ENCODE data around the gene RPS24.
"Not testable (repeated sequence)": the region's sequence is repeated elsewhere in the genome, so short reads cannot be mapped to it uniquely, and the experiment has no call there.

The RPS24 gene

DNA sequence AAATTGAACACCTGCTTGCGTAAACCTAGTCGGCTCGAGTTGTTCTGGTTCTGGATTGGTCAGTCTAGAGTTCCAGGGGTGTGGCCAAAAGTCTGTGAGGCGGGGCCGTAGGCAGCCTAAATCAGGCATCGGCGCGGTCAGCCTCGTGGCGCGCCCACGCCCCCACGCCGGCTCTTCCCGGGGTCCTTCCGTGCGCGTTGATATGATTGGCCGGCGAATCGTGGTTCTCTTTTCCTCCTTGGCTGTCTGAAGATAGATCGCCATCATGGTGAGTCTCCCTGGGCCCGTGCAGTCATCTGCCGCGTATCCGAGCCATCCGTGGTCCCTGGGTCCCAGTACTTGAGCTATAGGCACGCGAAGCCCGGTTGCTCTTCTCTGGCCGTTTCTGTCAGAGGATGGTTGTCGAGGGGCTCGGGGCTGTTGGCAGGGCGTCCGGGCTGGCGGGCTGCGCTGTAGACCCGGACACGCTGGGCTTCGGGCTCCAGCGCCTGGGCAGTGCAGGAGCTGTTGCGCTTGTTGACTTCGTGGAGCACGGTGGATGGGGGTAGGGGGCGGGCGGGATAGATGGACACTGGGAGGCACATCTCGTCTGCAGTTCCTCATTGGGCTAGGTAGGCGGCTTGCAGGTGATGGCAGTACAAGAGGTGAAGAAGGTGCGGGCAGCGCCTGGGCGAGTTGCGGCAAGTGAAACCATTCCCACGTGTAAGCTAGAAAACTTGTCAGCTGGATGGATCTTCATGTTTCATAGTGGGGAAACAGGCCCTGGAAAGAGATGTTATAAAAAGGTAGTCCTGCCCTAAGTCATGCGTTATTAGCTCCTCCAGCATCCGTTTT lies at the start of gene RPS24:
RPS24 (plus strand) TSS at position 227 of the 834 bp plus-strand sequence; CDS start at position 266, 39 bp downstream.
- DNase-seq (ENCODE audit: extremely low spot score) = peak; percentile 93
- TF ChIP-seq, protein P1, sequence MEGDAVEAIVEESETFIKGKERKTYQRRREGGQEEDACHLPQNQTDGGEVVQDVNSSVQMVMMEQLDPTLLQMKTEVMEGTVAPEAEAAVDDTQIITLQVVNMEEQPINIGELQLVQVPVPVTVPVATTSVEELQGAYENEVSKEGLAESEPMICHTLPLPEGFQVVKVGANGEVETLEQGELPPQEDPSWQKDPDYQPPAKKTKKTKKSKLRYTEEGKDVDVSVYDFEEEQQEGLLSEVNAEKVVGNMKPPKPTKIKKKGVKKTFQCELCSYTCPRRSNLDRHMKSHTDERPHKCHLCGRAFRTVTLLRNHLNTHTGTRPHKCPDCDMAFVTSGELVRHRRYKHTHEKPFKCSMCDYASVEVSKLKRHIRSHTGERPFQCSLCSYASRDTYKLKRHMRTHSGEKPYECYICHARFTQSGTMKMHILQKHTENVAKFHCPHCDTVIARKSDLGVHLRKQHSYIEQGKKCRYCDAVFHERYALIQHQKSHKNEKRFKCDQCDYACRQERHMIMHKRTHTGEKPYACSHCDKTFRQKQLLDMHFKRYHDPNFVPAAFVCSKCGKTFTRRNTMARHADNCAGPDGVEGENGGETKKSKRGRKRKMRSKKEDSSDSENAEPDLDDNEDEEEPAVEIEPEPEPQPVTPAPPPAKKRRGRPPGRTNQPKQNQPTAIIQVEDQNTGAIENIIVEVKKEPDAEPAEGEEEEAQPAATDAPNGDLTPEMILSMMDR (IDR thresholded peaks at IDR 0.05; ENCODE audit: control extremely low read depth, extremely low read depth, low read depth, missing control alignments) = no peak
- CTCF ChIA-PET = interaction anchor here (0.8 kb wide), 2 partner anchors 10 to 14 kb away, joined by 3 to 4 read pairs; no protein-coding TSS in a partner anchor
- POLR2A ChIA-PET = interaction anchor here (0.6 to 1.5 kb wide), 4 partner anchors 9 to 1289 kb away, joined by 3 to 6 read pairs (median 4); no protein-coding TSS in a partner anchor

DNA sequence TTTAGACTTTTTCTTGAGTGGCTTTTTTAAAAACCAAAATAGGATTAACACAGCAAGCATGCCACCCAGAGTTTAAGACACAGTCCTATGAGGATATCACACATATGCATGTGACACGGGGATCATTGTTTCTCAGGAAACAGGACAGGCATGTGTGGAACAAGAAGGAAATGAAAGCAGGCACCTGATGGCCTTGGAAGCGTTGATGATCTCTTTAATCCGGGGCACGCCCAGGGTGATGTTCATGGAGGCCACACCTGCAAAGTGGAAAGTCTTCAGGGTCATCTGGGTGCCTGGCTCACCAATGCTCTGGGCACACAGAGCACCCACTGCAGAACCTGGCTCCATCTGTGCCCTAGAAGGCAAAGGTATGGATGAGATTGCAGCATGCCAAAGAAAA lies 48.7 kb upstream of the RPS24 start:
- CTCF ChIA-PET = interaction anchor here (1.5 kb wide), 1 partner anchor 12 kb away, joined by 4 read pairs; no protein-coding TSS in a partner anchor
- no peak for DNase-seq (ENCODE audit: extremely low spot score)
- POLR2A ChIA-PET = no interaction called here
- TF ChIP-seq, protein P1 (IDR thresholded peaks at IDR 0.05; ENCODE audit: control extremely low read depth, extremely low read depth, low read depth, missing control alignments) = no peak

DNA sequence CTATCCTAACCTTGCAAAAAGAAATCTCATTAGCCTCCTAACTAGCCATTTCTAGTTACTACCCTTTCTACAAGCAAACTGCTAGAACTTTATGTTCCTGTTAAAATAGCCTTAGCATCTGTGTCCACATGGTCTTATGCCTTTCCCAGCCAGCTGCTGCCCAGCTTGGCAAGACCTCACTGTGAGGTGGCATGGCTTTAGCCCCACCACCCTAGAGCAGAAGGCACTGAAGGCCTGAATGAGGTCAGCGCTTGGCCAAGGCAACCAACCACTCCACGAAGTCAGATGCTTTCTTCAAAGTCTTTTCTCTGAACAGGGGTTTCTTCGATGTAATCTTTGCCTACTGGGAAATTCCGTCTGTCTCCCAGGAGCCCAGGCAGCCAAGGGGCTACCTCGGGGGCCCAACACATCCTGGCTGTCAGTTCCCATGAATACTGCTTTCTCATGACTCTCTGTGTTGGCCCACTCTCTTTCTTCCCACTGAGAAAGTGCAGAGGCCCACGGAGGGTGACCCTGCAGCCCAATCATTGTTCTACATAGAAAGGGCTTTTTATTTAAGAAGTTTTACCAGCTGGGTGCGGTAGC lies 45.9 kb upstream of the RPS24 start:
- ChIA-PET CTCF (interaction anchor here (1.2 kb wide), 1 partner anchor 21 kb away, joined by 3 read pairs; no protein-coding TSS in a partner anchor), POLR2A (no interaction called here)
- no peak for DNase-seq (ENCODE audit: extremely low spot score)
- TF ChIP-seq, protein P1 (IDR thresholded peaks at IDR 0.05; ENCODE audit: control extremely low read depth, extremely low read depth, low read depth, missing control alignments) = no peak

DNA sequence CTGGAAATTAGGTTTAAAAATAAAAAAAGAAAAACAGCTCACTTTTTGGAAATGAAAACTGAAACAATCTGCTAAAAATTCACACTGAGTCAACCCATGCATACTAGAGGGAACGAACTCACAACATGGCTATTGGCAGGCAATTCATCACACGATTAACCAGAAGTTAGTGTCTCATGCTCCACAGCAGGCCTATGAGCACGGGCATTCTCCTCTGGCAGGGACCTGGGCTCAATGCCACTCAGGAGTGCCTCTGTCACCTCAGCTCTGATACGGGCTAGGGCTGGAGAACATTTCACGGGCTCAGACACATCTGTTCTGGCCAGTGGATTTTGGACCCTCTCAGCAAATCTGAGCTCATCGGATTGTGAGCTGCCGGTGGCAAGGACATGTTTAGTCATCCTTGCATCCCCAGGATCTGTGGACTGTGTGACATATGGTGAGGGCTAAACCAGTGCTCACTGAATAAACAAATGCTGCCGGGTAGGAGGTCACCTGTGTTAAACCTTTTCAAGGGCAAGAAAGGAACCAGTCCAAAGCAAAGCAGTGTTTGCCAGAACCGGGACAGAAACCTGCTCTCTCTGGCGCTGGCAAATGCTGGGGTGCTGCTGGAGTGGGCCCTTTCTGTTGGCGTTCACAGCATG lies 44.5 kb upstream of the RPS24 start:
- CTCF ChIA-PET = interaction anchor here (0.7 to 1.2 kb wide), 3 partner anchors 19 to 40 kb away, joined by 3 read pairs; partner anchors contain the start of gene POLR3A
- POLR2A ChIA-PET = no interaction called here
- no peak for DNase-seq (ENCODE audit: extremely low spot score)
- TF ChIP-seq, protein P1 (IDR thresholded peaks at IDR 0.05; ENCODE audit: control extremely low read depth, extremely low read depth, low read depth, missing control alignments) = no peak

DNA sequence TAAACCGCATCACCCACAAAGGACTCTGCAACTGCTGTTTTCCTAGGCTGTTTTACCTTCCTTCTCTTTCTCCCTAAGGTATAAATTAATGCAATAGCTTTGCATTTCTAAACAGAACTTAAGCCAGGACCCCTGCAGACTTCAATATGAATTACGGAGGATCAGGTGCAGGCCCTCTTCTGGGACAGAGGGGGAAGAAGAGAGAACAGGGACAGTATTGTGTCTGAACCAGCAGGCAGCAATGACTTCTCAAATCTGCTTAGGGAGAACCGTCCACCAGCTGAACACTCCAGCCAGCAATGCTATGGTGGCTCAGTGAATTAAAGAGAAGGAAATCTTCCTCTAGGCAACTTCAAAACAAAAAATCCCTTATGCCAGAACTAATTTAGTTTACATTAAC lies 40.0 kb upstream of the RPS24 start:
- no peak for DNase-seq (ENCODE audit: extremely low spot score)
- TF ChIP-seq, protein P1 (IDR thresholded peaks at IDR 0.05; ENCODE audit: control extremely low read depth, extremely low read depth, low read depth, missing control alignments) = no peak
- POLR2A ChIA-PET = no interaction called here
- CTCF ChIA-PET = no interaction called here

DNA sequence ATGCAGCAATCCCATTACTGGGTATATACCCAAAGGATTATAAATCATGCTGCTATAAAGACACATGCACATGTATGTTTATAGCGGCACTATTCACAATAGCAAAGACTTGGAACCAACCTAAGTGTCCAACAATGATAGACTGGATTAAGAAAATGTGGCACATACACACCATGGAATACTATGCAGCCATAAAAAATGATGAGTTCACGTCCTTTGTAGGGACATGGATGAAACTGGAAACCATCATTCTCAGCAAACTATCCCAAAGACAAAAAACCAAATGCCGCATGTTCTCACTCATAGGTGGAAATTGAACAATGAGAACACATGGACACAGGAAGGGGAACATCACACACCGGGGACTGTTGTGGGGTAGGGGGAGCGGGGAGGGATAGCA lies 34.9 kb upstream of the RPS24 start:
- POLR2A ChIA-PET; CTCF ChIA-PET; DNase-seq (ENCODE audit: extremely low spot score): not testable (repeated sequence)

Data from GM10248 (cell line).